SKM-1 treated with dmso at 0.1 percent for 144 hours (cell line): Measurements from ENCODE around the gene SHCBP1.
"Not testable (repeated sequence)": the region's sequence is repeated elsewhere in the genome, so short reads cannot be mapped to it uniquely, and the experiment has no call there.

Source experiments
- DNase-seq: peaks from one replicate; lab custom pipeline; 2025; ENCODE audit not compliant: unreplicated experiment; lab: John Stamatoyannopoulos, UW

Gene SHCBP1, protein sequence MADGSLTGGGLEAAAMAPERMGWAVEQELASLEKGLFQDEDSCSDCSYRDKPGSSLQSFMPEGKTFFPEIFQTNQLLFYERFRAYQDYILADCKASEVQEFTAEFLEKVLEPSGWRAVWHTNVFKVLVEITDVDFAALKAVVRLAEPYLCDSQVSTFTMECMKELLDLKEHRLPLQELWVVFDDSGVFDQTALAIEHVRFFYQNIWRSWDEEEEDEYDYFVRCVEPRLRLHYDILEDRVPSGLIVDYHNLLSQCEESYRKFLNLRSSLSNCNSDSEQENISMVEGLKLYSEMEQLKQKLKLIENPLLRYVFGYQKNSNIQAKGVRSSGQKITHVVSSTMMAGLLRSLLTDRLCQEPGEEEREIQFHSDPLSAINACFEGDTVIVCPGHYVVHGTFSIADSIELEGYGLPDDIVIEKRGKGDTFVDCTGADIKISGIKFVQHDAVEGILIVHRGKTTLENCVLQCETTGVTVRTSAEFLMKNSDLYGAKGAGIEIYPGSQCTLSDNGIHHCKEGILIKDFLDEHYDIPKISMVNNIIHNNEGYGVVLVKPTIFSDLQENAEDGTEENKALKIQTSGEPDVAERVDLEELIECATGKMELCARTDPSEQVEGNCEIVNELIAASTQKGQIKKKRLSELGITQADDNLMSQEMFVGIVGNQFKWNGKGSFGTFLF

GRCh38 chr16:46621006-46621933 lies at the start of gene SHCBP1:
Gene SHCBP1, minus strand, starts transcription at chr16:46621379. Its CDS starts 20 bp downstream, at chr16:46621359.
- peak; percentile 85 for DNase-seq

DNA sequence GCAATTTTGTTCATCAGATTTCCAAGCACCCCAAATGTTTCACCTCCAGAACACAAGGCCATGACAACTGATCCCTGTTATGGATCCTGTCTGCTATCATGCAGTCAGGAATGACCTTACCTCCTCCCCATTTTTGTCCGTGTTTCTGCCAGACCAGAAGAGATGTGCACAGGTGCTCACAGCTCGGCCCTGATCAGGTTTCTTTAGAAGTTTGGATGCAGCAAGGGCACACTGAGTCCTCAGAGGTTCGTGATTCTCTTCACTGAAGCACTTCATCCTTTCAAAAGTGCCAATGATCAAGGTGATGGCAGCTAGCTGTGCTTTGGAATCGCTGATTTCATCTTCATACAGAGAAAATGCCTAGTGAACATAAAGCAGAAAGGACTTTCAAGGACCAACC lies 40.9 kb upstream of the SHCBP1 start:
- DNase-seq = no peak

GRCh38 chr16:46658925-46659324 lies 37.7 kb upstream of the SHCBP1 start:
- DNase-seq = peak; percentile 99

DNA sequence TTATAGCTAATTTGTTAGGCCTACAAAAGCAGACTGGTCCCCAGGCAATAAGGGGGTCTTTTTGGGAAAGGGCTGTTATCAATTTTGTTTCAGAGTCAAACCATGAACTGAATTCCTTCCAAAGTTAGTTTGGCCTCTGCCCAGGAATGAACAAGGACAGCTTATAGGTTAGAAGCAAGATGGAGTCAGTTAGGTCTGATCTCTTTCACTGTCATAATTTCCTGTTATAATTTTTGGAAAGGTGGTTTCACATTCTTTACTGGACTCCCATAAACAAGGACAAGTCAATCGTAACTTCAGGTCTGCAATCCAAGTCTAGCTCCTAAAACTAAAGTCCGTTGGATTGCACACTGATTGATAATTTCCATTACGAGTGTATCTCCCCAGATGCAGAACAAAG lies 30.1 kb upstream of the SHCBP1 start:
- DNase-seq = no peak

DNA sequence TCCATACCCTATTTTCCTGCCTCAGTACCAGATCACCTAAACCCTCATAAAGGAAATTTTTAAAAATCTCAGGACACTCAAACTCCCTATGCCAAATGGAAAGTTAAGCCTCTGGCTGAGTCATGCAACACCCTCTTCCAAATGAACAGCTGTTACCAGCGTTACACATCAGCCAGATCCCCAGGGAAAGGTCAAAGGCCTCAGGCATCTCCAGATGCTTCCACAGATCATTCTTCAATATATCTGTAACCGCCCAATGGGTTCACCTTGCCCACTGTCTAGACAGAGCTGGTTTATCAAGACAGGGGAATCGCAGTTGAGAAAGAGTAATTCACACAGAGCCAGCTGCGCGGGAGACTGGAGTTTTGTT lies 29.1 kb upstream of the SHCBP1 start:
- no peak for DNase-seq

GRCh38 chr16:46649588-46650253 lies 28.5 kb upstream of the SHCBP1 start:
- DNase-seq = no peak

GRCh38 chr16:46648656-46649055 lies 27.5 kb upstream of the SHCBP1 start:
- DNase-seq = no peak

GRCh38 chr16:46638947-46639925 lies 18.1 kb upstream of the SHCBP1 start:
- DNase-seq = no peak

DNA sequence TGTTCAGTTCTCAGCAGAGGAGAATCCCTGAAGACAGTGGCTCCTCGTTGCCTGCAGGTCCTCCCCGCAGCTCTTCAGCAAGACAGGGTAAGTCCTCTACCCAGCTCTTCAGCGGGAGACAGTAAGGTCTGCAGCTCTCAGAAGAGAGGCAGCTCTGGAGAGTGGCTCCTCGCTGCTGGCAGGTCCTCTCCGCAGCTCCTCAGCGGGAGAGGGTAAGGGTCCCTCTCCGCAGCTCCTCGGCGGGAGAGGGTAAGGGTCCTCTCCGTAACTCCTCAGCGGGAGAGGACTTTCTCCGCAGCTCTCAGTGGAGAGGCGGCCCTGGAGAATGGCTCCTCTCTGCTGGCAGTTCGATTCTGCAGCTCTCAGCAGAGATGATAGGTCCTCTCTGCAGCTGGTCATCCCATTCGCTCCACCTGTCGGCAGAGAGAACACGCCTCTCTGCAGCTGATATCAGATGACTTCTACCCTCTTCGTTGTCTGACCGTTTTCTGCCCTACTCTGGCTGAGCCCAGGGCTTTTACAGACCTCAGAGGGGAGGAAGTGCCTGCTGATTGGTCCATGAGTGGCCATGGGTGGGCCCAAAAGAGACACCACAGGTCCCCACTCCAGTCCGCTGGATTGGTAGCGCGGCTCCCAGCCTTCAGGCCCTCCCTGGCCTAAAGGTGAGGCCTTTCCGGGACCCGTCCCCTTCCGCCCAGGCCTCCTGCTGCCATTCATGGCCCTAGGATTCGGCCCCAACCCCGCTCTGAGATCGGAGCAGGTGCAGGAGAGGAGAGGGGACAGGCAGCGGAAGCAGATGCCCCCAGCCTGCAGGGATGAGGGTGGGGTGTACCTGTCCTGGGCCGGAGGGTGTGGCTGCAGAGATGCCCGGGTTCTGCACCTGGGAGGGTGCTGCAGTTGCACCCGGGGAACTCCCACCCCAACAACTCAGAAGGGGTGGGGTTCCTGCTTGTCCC lies 11.9 kb upstream of the SHCBP1 start:
- no peak for DNase-seq

GRCh38 chr16:46629331-46630219 lies 8.4 kb upstream of the SHCBP1 start:
- peak; percentile 22 for DNase-seq

DNA sequence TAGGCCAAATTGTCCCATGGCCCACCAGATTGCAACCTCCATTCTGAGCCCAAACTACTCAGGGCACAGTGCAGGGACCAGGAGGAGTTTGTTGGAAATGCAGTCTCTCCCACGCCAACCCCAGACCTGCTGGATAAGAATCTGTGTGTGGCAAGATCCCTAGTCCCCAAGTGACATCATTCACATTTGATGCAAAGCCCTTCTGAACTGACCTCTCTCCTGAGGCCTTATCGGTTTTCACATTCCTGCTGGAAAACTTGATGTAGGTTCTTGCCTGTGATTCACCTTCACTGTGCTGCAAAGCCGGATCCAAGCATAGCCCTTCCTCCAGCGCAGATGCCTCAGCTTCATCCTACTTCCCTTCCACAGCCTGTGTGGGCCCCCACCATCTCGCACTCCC lies 6.6 kb upstream of the SHCBP1 start:
- no peak for DNase-seq

DNA sequence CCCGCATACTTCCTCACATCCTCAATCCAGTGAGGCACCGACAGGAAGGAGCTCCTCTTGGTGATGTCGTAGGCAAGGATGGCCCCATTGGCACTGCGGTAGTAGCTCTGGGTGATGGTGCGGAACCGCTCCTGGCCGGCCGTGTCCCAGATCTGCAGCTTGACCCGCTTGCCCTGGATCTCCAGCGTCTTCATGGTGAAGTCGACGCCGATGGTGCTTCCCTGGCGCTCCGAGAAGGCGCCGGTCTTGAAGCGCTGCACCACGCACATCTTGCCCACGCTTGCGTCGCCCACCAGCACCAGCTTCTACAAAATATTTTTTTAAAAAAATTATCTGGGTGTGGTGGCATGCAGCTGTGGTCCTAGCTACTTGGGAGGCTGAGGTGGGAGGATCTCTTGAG lies 5.5 kb upstream of the SHCBP1 start:
- not testable (repeated sequence) for DNase-seq

- not testable (repeated sequence) for DNase-seq
These were observed 3.7 kb upstream of the SHCBP1 start for GRCh38 chr16:46624862-46625261.

- DNase-seq = not testable (repeated sequence)
These were observed 2.5 kb upstream of the SHCBP1 start for GRCh38 chr16:46623707-46624106.

- not testable (repeated sequence) for DNase-seq
These were observed 2.1 kb upstream of the SHCBP1 start for GRCh38 chr16:46623246-46623645.

DNA sequence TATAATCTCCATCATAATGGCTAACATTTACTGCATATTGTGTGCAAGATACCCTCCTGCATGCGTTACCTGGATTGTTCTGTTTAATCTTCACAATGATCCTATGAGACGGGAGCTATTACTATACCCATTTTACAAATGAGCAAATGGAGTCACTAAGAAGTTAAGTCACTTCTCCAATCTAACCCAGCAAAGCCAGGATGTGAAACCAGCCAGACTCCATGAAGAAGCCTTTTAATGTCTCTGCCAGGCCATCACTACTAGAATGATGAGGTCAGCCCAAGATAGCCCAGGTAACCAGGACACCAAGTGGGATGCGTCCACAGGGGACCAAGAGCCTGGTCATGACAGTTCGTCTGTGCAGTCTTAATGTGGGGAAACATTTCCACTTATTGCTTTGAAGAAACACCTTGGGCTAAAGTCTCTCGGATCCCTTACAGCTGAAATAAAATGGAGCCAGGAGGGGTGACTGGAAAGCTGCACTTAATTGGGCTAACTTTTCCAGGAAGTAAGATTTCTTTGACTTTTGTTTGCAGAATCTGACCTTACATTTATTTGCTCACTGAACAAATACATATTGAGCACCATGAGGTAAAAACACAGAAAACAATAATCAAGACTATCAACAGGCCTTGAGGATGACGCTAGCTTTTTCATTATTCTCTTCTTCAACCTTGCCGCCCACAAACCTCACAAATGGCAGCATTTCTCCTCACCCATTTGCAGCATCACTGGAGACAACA lies 926 bp upstream of the SHCBP1 start:
- DNase-seq = no peak
